K562 (cell line): ENCODE measurements around the gene EIF4E3. TPM values are rescaled to one million over a fixed set of nuclear protein-coding genes. Genes with fewer than 3 reads are reported as not detected.

Experiments used
- ATAC-seq: fragments of 200-7000 bp; cut with Tn5 transposase; 3 replicates; pipeline ENCODE4 v1.9.1; 2020; ENCODE audit warnings: moderate library complexity
- BruUV-seq: library from RNA; stranded (reverse); fragments of 400-500 nt; replicated peaks from 2 replicates; lab custom pipeline; 2021; lab: Mats Ljungman, UMichigan
- CTCF ChIA-PET: fragments of 300-600 bp; formaldehyde crosslinking; extraction: SDS; loops from one replicate; lab custom pipeline; 2021; ENCODE audit warnings: low intra/inter-chr PET ratio; lab: Yijun Ruan, JAX
- POLR2A ChIA-PET: fragments of 300-600, 350-650 bp; sonication (Branson Sonifier 250); formaldehyde crosslinking; extraction: SDS; loops from one replicate; lab custom pipeline; 2021; ENCODE audit warnings: antibody characterized with exemption, inconsistent platforms; lab: Yijun Ruan, JAX
- DNase-seq, 4 experiments: peaks; one replicate each; pipeline versions ENCODE4 v3.0.0 to v3.0.0-alpha.2; 2011 to 2018; ENCODE audit warnings: low spot score in 3 of 4, mixed read lengths in 3 of 4; ENCODE audit errors: extremely low read depth in 1 of 4
- FAIRE-seq: peaks from 2 replicates; lab custom pipeline; 2011; peaks lifted over from hg19 to GRCh38; lab: Jason Lieb, UNC
- H2AFZ ChIP-seq: 2 replicates; pipeline ENCODE4 v1.6.0; 2011; ENCODE audit warnings: low read depth, low read length, control low read depth, inconsistent platforms
- H3K27ac ChIP-seq: fragments of 200-600 bp; 3 replicates; pipeline ENCODE4 v1.8.0; 2011; ENCODE audit warnings: low read depth, mild to moderate bottlenecking, control low read depth, inconsistent platforms, low read length, moderate library complexity, mixed read lengths; ENCODE audit errors: extremely low read depth
- H3K27me3 ChIP-seq, 2 experiments: fragments of 300-600 bp in 1 of 2; 2 replicates in 1 of 2; 3 replicates in 1 of 2; pipeline versions ENCODE4 v1.6.0 to v1.8.0; 2011; ENCODE audit warnings: inconsistent platforms in 2 of 2, low read length in 2 of 2, mild to moderate bottlenecking in 1 of 2, mixed read lengths in 1 of 2, moderate library complexity in 1 of 2; ENCODE audit not compliant: control insufficient read depth in 2 of 2, insufficient read depth in 2 of 2
- H3K36me3 ChIP-seq: fragments of 300-600 bp; 3 replicates; pipeline ENCODE4 v1.8.0; 2011; ENCODE audit warnings: mild to moderate bottlenecking, low read length, inconsistent platforms; ENCODE audit not compliant: control insufficient read depth, insufficient read depth
- H3K4me1 ChIP-seq, 2 experiments: fragments of 200-600 bp in 1 of 2; replicated peaks in 1 of 2; 2 replicates in 1 of 2; 3 replicates in 1 of 2; pipeline versions ENCODE4 v1.5.1 to v1.8.0; 2011; ENCODE audit warnings: inconsistent platforms in 2 of 2, low read length in 2 of 2, mild to moderate bottlenecking in 1 of 2, mixed read lengths in 1 of 2, moderate library complexity in 1 of 2; ENCODE audit not compliant: control insufficient read depth in 2 of 2, insufficient read depth in 2 of 2
- H3K4me2 ChIP-seq: 2 replicates; pipeline ENCODE4 v1.6.1; 2011; ENCODE audit warnings: low read length, control low read depth, inconsistent platforms, mixed read lengths; ENCODE audit not compliant: insufficient read depth
- H3K4me3 ChIP-seq: fragments of 200-600 bp; sonication (generic), shearing (Covaris generic); 2 replicates; pipeline ENCODE4 v1.5.1; 2016; ENCODE audit warnings: control low read depth, inconsistent platforms
- H3K79me2 ChIP-seq: fragments of 200-600 bp; 3 replicates; pipeline ENCODE4 v1.8.0; 2011; ENCODE audit warnings: low read length, inconsistent platforms; ENCODE audit not compliant: control insufficient read depth, insufficient read depth
- H3K9ac ChIP-seq, 2 experiments: 2 replicates each; pipeline versions ENCODE4 v1.6.0 to v1.6.1; 2011; ENCODE audit warnings: low read depth in 2 of 2, low read length in 2 of 2, control low read depth in 1 of 2, inconsistent platforms in 1 of 2, mild to moderate bottlenecking in 1 of 2, mixed read lengths in 1 of 2; ENCODE audit not compliant: insufficient read depth in 1 of 2
- H3K9me1 ChIP-seq: one replicate; pipeline ENCODE4 v1.6.0; 2011; ENCODE audit warnings: inconsistent platforms, mild to moderate bottlenecking, low read length, moderate library complexity; ENCODE audit not compliant: control insufficient read depth, insufficient read depth
- H3K9me3 ChIP-seq: replicated peaks from 2 replicates; pipeline ENCODE4 v1.5.1; 2011; ENCODE audit warnings: low read depth, low read length, inconsistent platforms; ENCODE audit not compliant: control insufficient read depth, insufficient read depth
- H4K20me1 ChIP-seq: replicated peaks from 2 replicates; pipeline ENCODE4 v1.6.1; 2011; ENCODE audit warnings: low read length, inconsistent platforms, mixed read lengths; ENCODE audit not compliant: control insufficient read depth, insufficient read depth
- CREBBP ChIP-seq: IDR thresholded peaks from one replicate; pipeline ENCODE4 v1.6.1; 2012; ENCODE audit warnings: low read depth, mild to moderate bottlenecking, control low read depth, inconsistent platforms, low read length
- HDAC3 ChIP-seq: fragments of 450-650 bp; IDR thresholded peaks from 2 replicates; pipeline ENCODE4 v1.6.1; 2018; ENCODE audit warnings: borderline replicate concordance, mild to moderate bottlenecking, moderate library complexity; ENCODE audit not compliant: partially characterized antibody
- MTA3 ChIP-seq: fragments of 450-650 bp; formaldehyde crosslinking; IDR thresholded peaks from 2 replicates; pipeline ENCODE4 v1.6.1; 2017; ENCODE audit warnings: mild to moderate bottlenecking, borderline replicate concordance
- NR2C2 ChIP-seq, 2 experiments: fragments of 200-800 bp in 1 of 2; sonication (Bioruptor generic) in 1 of 2; sonication (generic) in 1 of 2; formaldehyde crosslinking in 1 of 2; IDR thresholded peaks; 2 replicates each; pipeline versions ENCODE4 v1.6.1 to v1.8.0; 2016 to 2022; ENCODE audit warnings: mild to moderate bottlenecking in 1 of 2, missing compliant biosample characterization in 1 of 2, missing genetic modification characterization in 1 of 2, missing genetic modification reagents in 1 of 2
- SPI1 ChIP-seq: IDR thresholded peaks from 2 replicates; pipeline ENCODE4 v1.6.1; 2011; ENCODE audit warnings: low read depth, low read length, control low read depth, borderline replicate concordance
- YY1 ChIP-seq, 3 experiments: IDR thresholded peaks; 2 replicates each; pipeline ENCODE4 v1.6.1; 2011; ENCODE audit warnings: low read length in 2 of 3, mild to moderate bottlenecking in 2 of 3, moderate library complexity in 2 of 3, borderline replicate concordance in 1 of 3, control low read depth in 1 of 3, low read depth in 1 of 3; ENCODE audit not compliant: insufficient read depth in 3 of 3, insufficient replicate concordance in 2 of 3, control insufficient read depth in 1 of 3, insufficient read length in 1 of 3; ENCODE audit errors: extremely low read depth in 1 of 3
- ZFP30 ChIP-seq: fragments of 250-450 bp; sonication (Bioruptor Pico); IDR thresholded peaks from 2 replicates; pipeline ENCODE4 v1.8.0; 2022; ENCODE audit warnings: moderate library complexity, mild to moderate bottlenecking, inconsistent platforms, borderline replicate concordance
- ZNF174 ChIP-seq: fragments of 250-450 bp; sonication (Bioruptor Pico); IDR thresholded peaks from 2 replicates; pipeline ENCODE4 v1.4.0; 2020; ENCODE audit warnings: mild to moderate bottlenecking
- ZNF184 ChIP-seq: sonication (generic); formaldehyde crosslinking; IDR thresholded peaks from 2 replicates; pipeline ENCODE4 v1.5.0; 2020; ENCODE audit warnings: missing genetic modification reagents
- ZNF232 ChIP-seq: sonication (generic); formaldehyde crosslinking; IDR thresholded peaks from 2 replicates; pipeline ENCODE4 v1.8.0; 2022; ENCODE audit warnings: mild to moderate bottlenecking, missing genetic modification reagents
- WGBS: fragments of 100-300 bp; shearing (Covaris generic); methylation state at CpG from one replicate; pipeline ENCODE4 v1.1.6; 2016; ENCODE audit warnings: low coverage, mixed read lengths; ENCODE audit not compliant: insufficient coverage; ENCODE audit errors: missing lambda C conversion rate; 5-methylcytosine and 5-hydroxymethylcytosine counted together
- in situ Hi-C: fragments of 300-500 bp; cut with MboI; formaldehyde crosslinking; loops from 4 replicates; pipeline ENCODE4 v1.15.0; 2018; ENCODE audit warnings: inconsistent platforms, mixed read lengths
- intact Hi-C: fragments of 100-400 bp; cut with micrococcal nuclease; formaldehyde crosslinking; loops from 2 replicates; pipeline ENCODE4 v1.14.2; 2022
- polyA plus RNA-seq, 8 experiments: library from polyadenylated mRNA; depleted of rRNA in 4 of 8; stranded (reverse) in 5 of 8; unstranded in 3 of 8; fragments of >200 nt; fragmentation: Nextera tagmentation in 2 of 8; fragmentation: Illumina TruSeq in 1 of 8; extraction: Ambion mirVana in 2 of 8; extraction: Trizol in 1 of 8; gene quantifications; 2 replicates each; pipeline versions ENCODE4 v1.2.1 to v1.2.3, GENCODE V29; 2011 to 2014; ENCODE audit warnings: inconsistent platforms in 1 of 8, missing spikeins in 1 of 8
- total RNA-seq, 7 experiments: library from RNA; depleted of rRNA in 6 of 7; stranded (reverse); fragments of >200 nt in 6 of 7; fragmentation: Illumina TruSeq in 2 of 7; extraction: Trizol in 2 of 7; gene quantifications; 2 replicates each; pipeline versions ENCODE4 v1.2.1 to v1.2.3, GENCODE V29; 2011 to 2021; ENCODE audit warnings: low replicate concordance in 1 of 7
- TF ChIP-seq, protein P1 (sequence below): fragments of 250-450 bp; sonication (Bioruptor Pico); IDR thresholded peaks from 2 replicates; pipeline ENCODE4 v1.8.0; 2022; ENCODE audit warnings: moderate library complexity, mild to moderate bottlenecking, inconsistent platforms
- TF ChIP-seq, protein P2 (sequence below): fragments of 250-450 bp; sonication (Bioruptor Pico); IDR thresholded peaks from 2 replicates; pipeline ENCODE4 v1.6.1; 2021; ENCODE audit warnings: mild to moderate bottlenecking
- TF ChIP-seq, protein P3 (sequence below): fragments of 250-450 bp; sonication (Bioruptor Pico); IDR thresholded peaks from 2 replicates; pipeline ENCODE4 v1.5.0; 2021
- TF ChIP-seq, protein P4 (sequence below): fragments of 250-450 bp; sonication (Bioruptor Pico); IDR thresholded peaks from 2 replicates; pipeline ENCODE4 v1.4.0; 2020
- TF ChIP-seq, protein P5 (sequence below): fragments of 250-450 bp; sonication (Bioruptor Pico); IDR thresholded peaks from 2 replicates; pipeline ENCODE4 v1.4.0; 2020; ENCODE audit warnings: borderline replicate concordance

EIF4E3 gene
- total and polyA plus RNA-seq, 9 of the 15 experiments (the other 6 are each of a cell fraction or from before 2014, with no cell fraction given), result 0.18 to 2.5 (median 1.1) TPM

DNA sequence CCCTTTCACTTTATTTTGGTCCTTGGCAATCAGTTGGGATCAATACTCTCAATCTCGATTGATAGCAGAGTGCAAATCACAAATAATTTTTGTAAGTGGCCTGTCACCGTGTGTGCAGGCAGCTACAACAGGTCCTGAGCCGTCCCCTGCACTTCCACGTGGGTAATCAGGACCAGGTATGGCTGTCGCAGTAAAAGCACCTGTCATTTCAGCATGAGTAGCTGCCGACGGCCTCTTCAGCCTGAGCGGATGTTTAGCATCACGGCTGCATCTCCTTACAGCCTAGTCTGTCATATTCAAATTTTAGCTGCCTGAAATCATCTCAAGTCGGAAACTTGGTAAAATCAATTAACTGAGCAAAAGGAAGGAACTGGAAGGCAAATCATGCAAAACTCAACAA lies 88.7 kb downstream of the EIF4E3 start:
- Histone ChIP-seq H3K4me1 (no peaks in the 10 kb centered on the region), H3K9ac (no peak overlapping the region), H3K36me3 (no peaks in the 10 kb centered on the region), H2AFZ (no peak overlapping the region), H3K4me2 (no peak overlapping the region), H3K9me1 (no peaks in the 10 kb centered on the region), H3K27ac (no peak overlapping the region), H3K27me3 (peaks cover 7 to 10% of the 10 kb centered on the region in 2 experiments; a peak in 4 of 5 replicates), H3K79me2 (no peaks in the 10 kb centered on the region)
- intact Hi-C loops, result no loop called here
- CTCF ChIA-PET, result no interaction called here
- ATAC-seq, result no peak
- no peak for FAIRE-seq
- DNase-seq, result no peak
- no peak for TF ChIP-seq ZNF184 (CRISPR knock-in tag)
- TF ChIP-seq NR2C2 (CRISPR knock-in tag; IDR thresholded peaks at IDR 0.05), result no peak
- no peak for TF ChIP-seq NR2C2 (tag; IDR thresholded peaks at IDR 0.05)
- no peak for TF ChIP-seq HDAC3
- no peak for TF ChIP-seq SPI1
- no peak for TF ChIP-seq ZNF174 (CRISPR knock-in tag)
- TF ChIP-seq, protein P1, sequence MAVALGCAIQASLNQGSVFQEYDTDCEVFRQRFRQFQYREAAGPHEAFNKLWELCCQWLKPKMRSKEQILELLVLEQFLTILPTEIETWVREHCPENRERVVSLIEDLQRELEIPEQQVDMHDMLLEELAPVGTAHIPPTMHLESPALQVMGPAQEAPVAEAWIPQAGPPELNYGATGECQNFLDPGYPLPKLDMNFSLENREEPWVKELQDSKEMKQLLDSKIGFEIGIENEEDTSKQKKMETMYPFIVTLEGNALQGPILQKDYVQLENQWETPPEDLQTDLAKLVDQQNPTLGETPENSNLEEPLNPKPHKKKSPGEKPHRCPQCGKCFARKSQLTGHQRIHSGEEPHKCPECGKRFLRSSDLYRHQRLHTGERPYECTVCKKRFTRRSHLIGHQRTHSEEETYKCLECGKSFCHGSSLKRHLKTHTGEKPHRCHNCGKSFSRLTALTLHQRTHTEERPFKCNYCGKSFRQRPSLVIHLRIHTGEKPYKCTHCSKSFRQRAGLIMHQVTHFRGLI (CRISPR knock-in tag), result no peak
- TF ChIP-seq CREBBP, result no peak
- TF ChIP-seq, protein P2, sequence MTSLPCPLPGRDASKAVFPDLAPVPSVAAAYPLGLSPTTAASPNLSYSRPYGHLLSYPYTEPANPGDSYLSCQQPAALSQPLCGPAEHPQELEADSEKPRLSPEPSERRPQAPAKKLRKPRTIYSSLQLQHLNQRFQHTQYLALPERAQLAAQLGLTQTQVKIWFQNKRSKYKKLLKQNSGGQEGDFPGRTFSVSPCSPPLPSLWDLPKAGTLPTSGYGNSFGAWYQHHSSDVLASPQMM (CRISPR knock-in tag), result no peak
- TF ChIP-seq ZNF232 (CRISPR knock-in tag), result no peak
- TF ChIP-seq MTA3, result no peak
- no peak for TF ChIP-seq ZFP30 (CRISPR knock-in tag)
- TF ChIP-seq, protein P3, sequence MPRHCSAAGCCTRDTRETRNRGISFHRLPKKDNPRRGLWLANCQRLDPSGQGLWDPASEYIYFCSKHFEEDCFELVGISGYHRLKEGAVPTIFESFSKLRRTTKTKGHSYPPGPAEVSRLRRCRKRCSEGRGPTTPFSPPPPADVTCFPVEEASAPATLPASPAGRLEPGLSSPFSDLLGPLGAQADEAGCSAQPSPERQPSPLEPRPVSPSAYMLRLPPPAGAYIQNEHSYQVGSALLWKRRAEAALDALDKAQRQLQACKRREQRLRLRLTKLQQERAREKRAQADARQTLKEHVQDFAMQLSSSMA (CRISPR knock-in tag), result no peak
- TF ChIP-seq, protein P4, sequence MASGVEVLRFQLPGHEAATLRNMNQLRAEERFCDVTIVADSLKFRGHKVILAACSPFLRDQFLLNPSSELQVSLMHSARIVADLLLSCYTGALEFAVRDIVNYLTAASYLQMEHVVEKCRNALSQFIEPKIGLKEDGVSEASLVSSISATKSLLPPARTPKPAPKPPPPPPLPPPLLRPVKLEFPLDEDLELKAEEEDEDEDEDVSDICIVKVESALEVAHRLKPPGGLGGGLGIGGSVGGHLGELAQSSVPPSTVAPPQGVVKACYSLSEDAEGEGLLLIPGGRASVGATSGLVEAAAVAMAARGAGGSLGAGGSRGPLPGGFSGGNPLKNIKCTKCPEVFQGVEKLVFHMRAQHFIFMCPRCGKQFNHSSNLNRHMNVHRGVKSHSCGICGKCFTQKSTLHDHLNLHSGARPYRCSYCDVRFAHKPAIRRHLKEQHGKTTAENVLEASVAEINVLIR (CRISPR knock-in tag), result no peak
- no peak for TF ChIP-seq YY1 (IDR thresholded peaks at IDR 0.05; ENCODE audit: borderline replicate concordance in 1 of 3, control insufficient read depth in 1 of 3, extremely low read depth in 1 of 3, insufficient read depth in 3 of 3, insufficient read length in 1 of 3, insufficient replicate concordance in 2 of 3, low read depth in 1 of 3, low read length in 2 of 3)
- TF ChIP-seq, protein P5, sequence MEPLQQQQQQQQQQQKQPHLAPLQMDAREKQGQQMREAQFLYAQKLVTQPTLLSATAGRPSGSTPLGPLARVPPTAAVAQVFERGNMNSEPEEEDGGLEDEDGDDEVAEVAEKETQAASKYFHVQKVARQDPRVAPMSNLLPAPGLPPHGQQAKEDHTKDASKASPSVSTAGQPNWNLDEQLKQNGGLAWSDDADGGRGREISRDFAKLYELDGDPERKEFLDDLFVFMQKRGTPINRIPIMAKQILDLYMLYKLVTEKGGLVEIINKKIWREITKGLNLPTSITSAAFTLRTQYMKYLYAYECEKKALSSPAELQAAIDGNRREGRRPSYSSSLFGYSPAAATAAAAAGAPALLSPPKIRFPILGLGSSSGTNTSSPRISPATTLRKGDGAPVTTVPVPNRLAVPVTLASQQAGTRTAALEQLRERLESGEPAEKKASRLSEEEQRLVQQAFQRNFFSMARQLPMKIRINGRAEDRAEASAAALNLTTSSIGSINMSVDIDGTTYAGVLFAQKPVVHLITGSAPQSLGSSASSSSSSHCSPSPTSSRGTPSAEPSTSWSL (CRISPR knock-in tag), result no peak
- TF ChIP-seq, all 486 proteins: peak for 0
- Histone ChIP-seq H4K20me1 (no peaks in the 10 kb centered on the region), H3K4me3 (no peak overlapping the region), H3K9me3 (no peaks in the 10 kb centered on the region)
- no TSS peak for BruUV-seq
- POLR2A ChIA-PET, result no interaction called here
- WGBS, result under 1% methylated on average over 10 of the region's 10 CpGs
- in situ Hi-C loops, result no loop called here
